NCI-H774 (cell line): Measurements from ENCODE around the gene AGAP3.

ENCODE experiments used
- DNase-seq: peaks from one replicate; lab custom pipeline; 2025; lab: John Stamatoyannopoulos, UW

The AGAP3 gene

DNA sequence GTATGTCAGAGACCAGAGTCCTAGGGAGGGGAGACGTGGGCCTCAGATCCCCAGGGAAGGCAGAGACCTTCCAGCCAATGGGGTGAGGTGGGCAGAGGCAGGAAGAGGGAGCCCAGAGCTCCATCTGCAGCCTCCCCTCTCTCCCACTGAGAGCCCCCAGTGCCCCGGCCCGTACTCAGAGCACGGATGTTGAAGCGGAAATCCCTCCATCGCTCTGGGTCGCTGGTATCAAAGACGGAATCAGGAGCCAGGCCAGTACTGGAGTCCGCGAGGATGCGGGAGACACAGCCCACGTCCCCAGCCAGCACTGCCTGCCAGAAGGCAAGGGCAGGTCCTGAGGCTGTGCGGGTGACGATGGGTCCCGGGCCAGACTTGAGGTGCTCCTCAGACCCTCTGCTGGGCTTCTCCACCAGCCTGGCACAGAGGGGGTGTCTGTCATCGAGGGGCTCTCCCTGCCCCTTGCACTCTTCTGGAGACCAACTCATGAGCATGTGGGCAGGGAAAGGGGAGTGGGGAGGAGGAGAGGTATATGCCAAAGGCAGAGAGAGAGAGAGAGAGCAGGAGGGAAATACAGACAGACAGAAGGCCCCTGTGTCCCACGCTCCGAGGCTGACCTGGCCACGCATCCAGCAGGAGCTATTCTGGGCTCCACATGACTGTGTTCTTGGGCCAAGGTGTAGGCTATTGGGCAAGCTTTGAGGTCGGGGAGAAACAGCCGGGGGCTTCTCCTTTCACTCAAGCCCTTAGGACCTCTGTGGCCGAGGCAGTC is 100.5 kb downstream of the AGAP3 start, which contains the start of gene ASB10:
Gene ASB10 (minus strand): TSS at position 611 of the 769 bp plus-strand sequence. CDS start 120 bp downstream, at position 491.
- no peak for DNase-seq

DNA sequence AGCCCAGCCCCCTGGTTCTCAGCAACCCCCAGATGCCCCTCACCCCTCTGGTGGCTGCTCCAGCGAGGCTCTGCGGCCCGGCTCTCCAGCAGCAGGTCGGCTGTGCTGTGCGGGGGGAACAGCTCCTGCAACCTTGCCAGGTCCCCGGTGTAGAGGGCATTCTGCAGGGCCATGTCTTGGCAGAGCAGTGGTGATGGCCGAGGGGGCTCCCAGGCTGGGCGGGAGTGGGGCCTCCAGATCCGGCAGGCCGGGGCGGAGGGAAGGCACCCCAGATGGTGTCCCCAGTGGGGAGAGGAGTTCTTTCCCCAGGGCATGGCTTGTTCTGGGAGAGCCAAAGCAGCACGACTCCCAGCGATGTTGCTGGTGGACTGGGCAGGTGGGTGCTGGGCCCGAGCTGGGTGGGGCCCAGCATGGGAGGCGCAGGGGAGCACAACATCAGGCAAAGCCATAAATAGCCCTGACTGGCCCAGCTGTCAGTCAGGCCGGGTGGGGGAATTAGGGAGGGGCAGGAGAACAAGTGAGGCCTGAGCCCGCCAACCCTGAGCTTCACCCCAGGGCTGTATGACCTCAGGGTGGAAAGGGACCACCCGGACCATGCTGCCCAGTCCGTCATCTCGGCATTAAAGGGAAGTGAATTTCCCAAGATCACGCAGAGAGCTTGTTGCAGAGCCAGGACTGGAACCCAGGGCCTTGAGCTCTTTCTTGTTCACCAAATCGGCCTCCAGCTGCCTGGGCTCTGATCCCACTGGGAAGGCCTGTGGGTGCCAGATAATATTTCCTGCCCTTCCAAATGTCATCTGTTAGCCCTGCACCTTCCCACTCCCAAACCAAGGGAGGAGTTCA is 101.4 kb downstream of the AGAP3 start:
- DNase-seq: no peak

DNA sequence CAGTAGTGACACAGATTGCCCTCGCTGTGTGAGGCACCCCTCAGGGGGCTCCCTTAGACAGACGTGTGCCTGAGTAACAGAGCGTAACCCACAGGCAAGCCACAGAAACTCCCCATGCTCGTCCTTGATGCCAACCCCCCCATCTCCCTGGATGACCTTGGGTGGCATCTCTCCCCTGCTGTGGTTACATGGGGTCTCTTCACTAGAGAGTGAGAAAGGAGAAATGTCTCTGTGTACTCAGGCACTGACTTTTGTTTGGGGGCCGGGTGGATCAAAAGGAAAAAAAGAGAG is 101.9 kb downstream of the AGAP3 start:
- no peak for DNase-seq

DNA sequence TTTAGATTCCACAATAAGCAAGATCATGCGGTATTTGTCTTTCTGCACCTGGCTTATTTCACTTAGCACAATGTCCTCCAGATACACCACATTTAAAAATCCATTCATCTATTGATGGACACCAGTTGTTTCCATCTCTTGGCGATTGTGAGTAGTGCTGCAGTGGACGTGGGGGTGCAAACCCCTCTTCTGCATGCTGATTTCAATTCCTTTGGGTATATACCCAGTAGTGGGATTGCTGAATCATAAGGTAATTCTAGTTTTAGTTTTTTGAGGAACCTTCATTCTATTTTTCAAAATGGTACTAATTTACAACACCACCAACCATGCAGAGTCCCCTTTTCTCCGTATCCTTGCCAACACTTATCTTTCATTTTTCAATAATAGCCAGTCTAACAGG is 102.8 kb downstream of the AGAP3 start:
- no peak for DNase-seq

DNA sequence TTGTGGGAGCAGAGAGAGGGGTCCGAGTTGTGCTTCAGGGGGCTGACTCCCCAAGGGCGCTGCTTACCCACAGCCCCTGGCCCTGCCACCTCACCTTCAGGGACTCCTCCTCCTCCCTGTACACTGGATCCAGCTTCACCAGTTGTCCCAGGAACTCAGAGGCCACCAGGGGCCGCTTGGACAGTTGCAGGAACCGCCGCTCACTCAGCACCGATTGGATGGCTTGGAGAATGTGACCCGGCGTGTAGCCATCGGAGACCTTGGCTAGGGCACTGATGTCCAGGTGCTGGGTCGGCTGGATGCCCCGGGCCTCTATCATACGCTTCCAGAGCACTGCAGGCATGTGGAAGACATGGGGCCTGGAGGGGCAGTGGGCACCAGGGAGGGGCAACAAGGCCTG is 105.3 kb downstream of the AGAP3 start:
- DNase-seq: no peak

DNA sequence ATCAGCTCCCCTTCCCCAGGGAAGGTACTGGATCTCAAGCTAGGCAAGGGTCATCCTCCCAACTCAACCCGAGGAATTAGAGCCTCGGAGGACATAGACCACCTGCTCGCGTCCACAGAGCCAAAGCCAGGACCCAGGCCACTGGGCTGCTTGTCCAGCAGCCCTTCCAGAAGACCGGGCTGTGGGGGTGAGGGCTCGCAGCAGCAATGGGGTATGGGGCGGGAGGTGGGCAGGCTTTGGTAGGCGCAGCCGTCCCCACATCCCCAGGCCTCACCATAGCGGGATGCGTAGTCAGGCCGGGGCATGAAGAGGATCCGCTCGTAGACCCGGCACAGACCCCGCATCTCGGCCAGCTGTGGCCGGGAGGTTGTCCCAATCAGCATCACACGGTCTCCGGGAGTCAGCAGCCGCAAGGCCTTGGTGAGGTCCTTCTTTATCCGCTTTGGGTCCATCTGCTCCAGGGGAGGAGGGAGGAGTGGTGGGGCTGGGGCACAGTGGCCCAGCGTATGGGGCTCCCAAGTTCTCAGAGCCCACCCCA is 105.8 kb downstream of the AGAP3 start:
- no peak for DNase-seq

DNA sequence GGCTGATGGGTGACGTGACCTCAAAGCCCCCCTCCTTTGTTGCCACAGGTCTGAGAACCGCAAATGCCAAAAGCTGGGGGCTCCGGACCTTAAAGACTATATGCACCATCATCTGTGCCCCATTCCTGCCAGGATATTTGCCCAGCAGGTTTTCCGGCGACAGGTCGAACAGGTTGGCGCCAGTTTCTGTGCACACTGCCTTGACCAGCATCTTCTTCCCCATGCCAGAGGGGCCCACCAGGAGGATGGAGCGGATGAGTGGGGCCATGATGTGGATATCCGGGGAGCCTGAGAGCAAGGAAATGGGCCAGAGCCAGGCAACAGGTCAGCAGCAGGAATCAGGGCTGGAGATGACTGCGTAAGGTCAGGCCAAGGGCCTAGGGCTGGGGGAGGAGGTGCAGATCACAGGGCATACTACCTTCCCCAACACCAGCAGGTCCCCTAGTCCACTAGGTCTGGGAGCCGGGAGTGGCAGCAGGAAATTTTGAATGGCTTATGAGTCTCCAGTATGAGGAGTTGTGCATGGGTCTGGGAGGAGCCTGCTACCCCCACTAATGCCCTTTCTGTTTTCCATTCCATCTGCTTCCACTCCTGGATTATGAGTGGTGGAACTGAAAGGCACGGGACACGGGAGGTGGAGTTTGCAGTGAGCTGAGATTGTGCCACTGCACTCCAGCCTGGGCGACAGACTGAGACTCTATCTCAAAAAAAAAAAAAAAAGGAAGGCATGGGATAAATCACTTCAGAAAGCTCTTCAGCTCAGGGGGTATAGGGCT is 107.1 kb downstream of the AGAP3 start:
- no peak for DNase-seq
